Fibroblast of lung (primary cell): ENCODE data around the gene EIF4A3.

Experiments used
- CTCF ChIP-seq, 2 donors: IDR thresholded peaks in 1 of 2; conservative IDR thresholded peaks in 1 of 2; 1 replicate in 1 of 2; 2 replicates in 1 of 2; pipeline ENCODE4 v1.5.1; 2011 to 2012; ENCODE audit warnings: low read length in 2 of 2, control low read depth in 1 of 2, inconsistent platforms in 1 of 2, low read depth in 1 of 2, mild to moderate bottlenecking in 1 of 2
- EZH2 ChIP-seq: IDR thresholded peaks from 2 replicates; pipeline ENCODE4 v1.5.1; 2012; ENCODE audit warnings: low read length, control low read depth, mild to moderate bottlenecking; ENCODE audit errors: missing control alignments

DNA sequence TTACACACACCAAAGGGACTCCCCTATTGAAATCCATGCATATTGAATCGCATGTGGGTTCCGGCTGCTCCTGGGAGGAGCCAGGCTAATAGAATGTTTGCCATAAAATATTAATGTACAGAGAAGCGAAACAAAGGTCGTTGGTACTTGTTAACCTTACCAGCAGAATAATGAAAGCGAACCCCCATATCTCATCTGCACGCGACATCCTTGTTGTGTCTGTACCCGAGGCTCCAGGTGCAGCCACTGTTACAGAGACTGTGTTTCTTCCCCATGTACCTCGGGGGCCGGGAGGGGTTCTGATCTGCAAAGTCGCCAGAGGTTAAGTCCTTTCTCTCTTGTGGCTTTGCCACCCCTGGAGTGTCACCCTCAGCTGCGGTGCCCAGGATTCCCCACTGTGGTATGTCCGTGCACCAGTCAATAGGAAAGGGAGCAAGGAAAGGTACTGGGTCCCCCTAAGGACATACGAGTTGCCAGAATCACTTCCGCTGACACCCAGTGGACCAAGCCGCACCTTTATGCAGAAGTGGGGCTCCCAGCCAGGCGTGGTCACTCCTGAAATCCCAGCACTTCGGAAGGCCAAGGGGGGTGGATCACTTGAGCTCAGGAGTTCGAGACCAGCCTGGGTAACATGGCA is 43.4 kb downstream of the EIF4A3 start:
- TF ChIP-seq EZH2: no peak
- no peak for TF ChIP-seq CTCF (conservative IDR thresholded peaks at IDR 0.05 in 1 of 2, IDR thresholded peaks at IDR 0.05 in 1 of 2; ENCODE audit: low read depth in 1 of 2, low read length in 2 of 2)
